Measurements from ENCODE around the gene CCDC88A. TPM values are rescaled to one million over a fixed set of nuclear protein-coding genes. Genes with fewer than 3 reads are reported as not detected.
"Not testable (repeated sequence)": the region's sequence is repeated elsewhere in the genome, so short reads cannot be mapped to it uniquely, and the experiment has no call there.

Gene CCDC88A
- total RNA-seq = 25.5 and 42.1 TPM in 2 replicates

GRCh38 chr2:55419679-55420438 lies at the start of gene CCDC88A:
Gene CCDC88A, minus strand, starts transcription at chr2:55419856. Its CDS starts 777 bp downstream, at chr2:55419079.
- peak; percentile 99 for DNase-seq (ENCODE audit: low read depth in 2 of 2)

- no peak for DNase-seq (ENCODE audit: low read depth in 2 of 2)
Measured at GRCh38 chr2:55461679-55462078, 42.0 kb upstream of the CCDC88A start.

- DNase-seq (ENCODE audit: low read depth in 2 of 2) = peak in 1 of 2 donors; percentile 17
Measured at GRCh38 chr2:55460562-55460961, 40.9 kb upstream of the CCDC88A start.

- no peak for DNase-seq (ENCODE audit: low read depth in 2 of 2)
Measured at GRCh38 chr2:55459714-55460274, 40.1 kb upstream of the CCDC88A start.

GRCh38 chr2:55459279-55459678 lies 39.6 kb upstream of the CCDC88A start:
- no peak for DNase-seq (ENCODE audit: low read depth in 2 of 2)

- DNase-seq (ENCODE audit: low read depth in 2 of 2) = no peak
Measured at GRCh38 chr2:55454121-55454520, 34.5 kb upstream of the CCDC88A start.

GRCh38 chr2:55452879-55453278 lies 33.2 kb upstream of the CCDC88A start:
- no peak for DNase-seq (ENCODE audit: low read depth in 2 of 2)

- peak in 1 of 2 donors; percentile 18 for DNase-seq (ENCODE audit: low read depth in 2 of 2)
Measured at GRCh38 chr2:55451699-55452098, 32.0 kb upstream of the CCDC88A start.

GRCh38 chr2:55450014-55450413 lies 30.4 kb upstream of the CCDC88A start:
- not testable (repeated sequence) for DNase-seq (ENCODE audit: low read depth in 2 of 2)

- DNase-seq (ENCODE audit: low read depth in 2 of 2) = not testable (repeated sequence)
Measured at GRCh38 chr2:55442045-55442760, 22.5 kb upstream of the CCDC88A start.

GRCh38 chr2:55441280-55441892 lies 21.7 kb upstream of the CCDC88A start:
- DNase-seq (ENCODE audit: low read depth in 2 of 2) = no peak

GRCh38 chr2:55439101-55439397 lies 19.4 kb upstream of the CCDC88A start:
- DNase-seq (ENCODE audit: low read depth in 2 of 2) = no peak

GRCh38 chr2:55438391-55439100 lies 18.9 kb upstream of the CCDC88A start:
- DNase-seq (ENCODE audit: low read depth in 2 of 2) = no peak

GRCh38 chr2:55437515-55438390 lies 18.1 kb upstream of the CCDC88A start:
- no peak for DNase-seq (ENCODE audit: low read depth in 2 of 2)

- peak; percentile 60 to 76 for DNase-seq (ENCODE audit: low read depth in 2 of 2)
Measured at GRCh38 chr2:55431982-55432627, 12.4 kb upstream of the CCDC88A start.

GRCh38 chr2:55430211-55430975 lies 10.7 kb upstream of the CCDC88A start:
- peak; percentile 79 to 92 for DNase-seq (ENCODE audit: low read depth in 2 of 2)

GRCh38 chr2:55428258-55428657 lies 8.6 kb upstream of the CCDC88A start:
- DNase-seq (ENCODE audit: low read depth in 2 of 2) = no peak

GRCh38 chr2:55425431-55425831 lies 5.8 kb upstream of the CCDC88A start:
- peak in 1 of 2 donors; percentile 82 for DNase-seq (ENCODE audit: low read depth in 2 of 2)

Measured in lung microvascular endothelial cell (primary cell).